ENCODE measurements around the gene SAP30BP. TPM values are rescaled to one million over a fixed set of nuclear protein-coding genes. Genes with fewer than 3 reads are reported as not detected.

Gene SAP30BP
- total and polyA plus RNA-seq, 10 of the 15 experiments (the other 5 are each of a cell fraction or from before 2014, with no cell fraction given), result 57.9 to 166 (median 94.5) TPM

- POLR2A ChIA-PET, result interaction anchor here (0.5 kb wide), 2 partner anchors 36 to 694 kb away, joined by 4 to 6 read pairs; no protein-coding TSS in a partner anchor
- Histone ChIP-seq H3K79me2 (ENCODE audit: control insufficient read depth, insufficient read depth, low read length) (no peaks in the 10 kb centered on the region), H3K27ac (ENCODE audit: control insufficient read depth, insufficient read depth) (no peak overlapping the region), H3K4me2 (ENCODE audit: control insufficient read depth, insufficient read depth) (no peak overlapping the region), H4K20me1 (ENCODE audit: control insufficient read depth, insufficient read depth) (no peaks in the 10 kb centered on the region), H3K9ac (ENCODE audit: control insufficient read depth, insufficient read depth, low read length) (no peak overlapping the region), H3K4me3 (no peak overlapping the region), H3K4me1 (ENCODE audit: control insufficient read depth, insufficient read depth, low read length) (no peaks in the 10 kb centered on the region), H3K27me3 (replicated peaks in 1 of 2; ENCODE audit: control insufficient read depth in 2 of 2, insufficient read depth in 2 of 2, low read length in 1 of 2) (no peaks in the 10 kb centered on the region), H3K9me3 (replicated peaks; ENCODE audit: control insufficient read depth, insufficient read depth, low read length) (no peaks in the 10 kb centered on the region), H2AFZ (ENCODE audit: control insufficient read depth, low read depth, low read length) (no peak overlapping the region), H3K36me3 (ENCODE audit: control insufficient read depth in 2 of 2, insufficient read depth in 2 of 2, low read length in 1 of 2) (no peaks in the 10 kb centered on the region)
- intact Hi-C loops (cut with micrococcal nuclease; ENCODE audit: unreplicated experiment), result no loop called here
- TF ChIP-seq POLR2AphosphoS2 (IDR thresholded peaks at IDR 0.05; ENCODE audit: low read depth, low read length) (no peak), BACH1 (IDR thresholded peaks at IDR 0.05; ENCODE audit: borderline replicate concordance) (no peak), ESRRA (IDR thresholded peaks at IDR 0.05; ENCODE audit: low read length) (no peak), PKNOX1 (IDR thresholded peaks at IDR 0.05) (no peak), SIX5 (IDR thresholded peaks at IDR 0.05; ENCODE audit: low read depth, low read length, severe bottlenecking) (no peak), SKIL (IDR thresholded peaks at IDR 0.05; ENCODE audit: low read depth, poor library complexity, severe bottlenecking) (no peak), IRF5 (IDR thresholded peaks at IDR 0.05; ENCODE audit: borderline replicate concordance) (no peak), NBN (IDR thresholded peaks at IDR 0.05) (no peak), KLF5 (IDR thresholded peaks at IDR 0.05; ENCODE audit: partially characterized antibody) (no peak), IKZF1 (conservative IDR thresholded peaks at IDR 0.05) (no peak), CREM (IDR thresholded peaks at IDR 0.05; ENCODE audit: low read depth) (no peak), SMAD1 (IDR thresholded peaks at IDR 0.05; ENCODE audit: low read depth, partially characterized antibody) (no peak)
- SMC1A ChIA-PET (ENCODE audit: uncharacterized antibody, unreplicated experiment), result interaction anchor here (1.4 kb wide), 1 partner anchor 11 kb away, joined by 3 read pairs; the partner anchor contains the start of gene SMIM5
- in situ Hi-C loops (cut with MboI), result no loop called here
- FAIRE-seq (no peak), ATAC-seq (no peak), DNase-seq (ENCODE audit: low read depth, low spot score) (no peak)
- WGBS (ENCODE audit: insufficient coverage, insufficient replicate concordance, low lambda C conversion rate, missing lambda C conversion rate), result 45% methylated on average over 4 of the region's 4 CpGs
- CTCF ChIA-PET, result interaction anchor here (1.0 to 3.5 kb wide), 4 partner anchors 12 to 127 kb away, joined by 4 to 43 read pairs (median 15); partner anchors contain the start of gene SMIM5
- no TSS peak for BruUV-seq (replicated peaks)
- RAD21 ChIA-PET (ENCODE audit: unreplicated experiment), result interaction anchor here (1.2 kb wide), 1 partner anchor 126 kb away, joined by 3 read pairs; no protein-coding TSS in a partner anchor
These were observed 45.6 kb upstream of the SAP30BP start for GRCh38 chr17:75621489-75621888.
